Measurements from ENCODE around the gene KCNH5.

GRCh38 chr14:62956413-62956812 is 88.8 kb downstream of the KCNH5 start:
- TF ChIP-seq RCOR1 (IDR thresholded peaks at IDR 0.05; ENCODE audit: low read length) (no peak), NRF1 (IDR thresholded peaks at IDR 0.05; ENCODE audit: low read depth, low read length) (no peak), YY1 (IDR thresholded peaks at IDR 0.05; ENCODE audit: low read depth) (no peak), TAF1 (IDR thresholded peaks at IDR 0.05; ENCODE audit: borderline replicate concordance, low read depth, low read length) (no peak), MAX (IDR thresholded peaks at IDR 0.05; ENCODE audit: low read depth) (no peak), ZBTB33 (IDR thresholded peaks at IDR 0.05; ENCODE audit: borderline replicate concordance, low read depth) (no peak), JUND (IDR thresholded peaks at IDR 0.05) (peak; percentile 51)
- TF ChIP-seq, protein P1, sequence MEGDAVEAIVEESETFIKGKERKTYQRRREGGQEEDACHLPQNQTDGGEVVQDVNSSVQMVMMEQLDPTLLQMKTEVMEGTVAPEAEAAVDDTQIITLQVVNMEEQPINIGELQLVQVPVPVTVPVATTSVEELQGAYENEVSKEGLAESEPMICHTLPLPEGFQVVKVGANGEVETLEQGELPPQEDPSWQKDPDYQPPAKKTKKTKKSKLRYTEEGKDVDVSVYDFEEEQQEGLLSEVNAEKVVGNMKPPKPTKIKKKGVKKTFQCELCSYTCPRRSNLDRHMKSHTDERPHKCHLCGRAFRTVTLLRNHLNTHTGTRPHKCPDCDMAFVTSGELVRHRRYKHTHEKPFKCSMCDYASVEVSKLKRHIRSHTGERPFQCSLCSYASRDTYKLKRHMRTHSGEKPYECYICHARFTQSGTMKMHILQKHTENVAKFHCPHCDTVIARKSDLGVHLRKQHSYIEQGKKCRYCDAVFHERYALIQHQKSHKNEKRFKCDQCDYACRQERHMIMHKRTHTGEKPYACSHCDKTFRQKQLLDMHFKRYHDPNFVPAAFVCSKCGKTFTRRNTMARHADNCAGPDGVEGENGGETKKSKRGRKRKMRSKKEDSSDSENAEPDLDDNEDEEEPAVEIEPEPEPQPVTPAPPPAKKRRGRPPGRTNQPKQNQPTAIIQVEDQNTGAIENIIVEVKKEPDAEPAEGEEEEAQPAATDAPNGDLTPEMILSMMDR (IDR thresholded peaks at IDR 0.05) = no peak
- TF ChIP-seq, protein P2, sequence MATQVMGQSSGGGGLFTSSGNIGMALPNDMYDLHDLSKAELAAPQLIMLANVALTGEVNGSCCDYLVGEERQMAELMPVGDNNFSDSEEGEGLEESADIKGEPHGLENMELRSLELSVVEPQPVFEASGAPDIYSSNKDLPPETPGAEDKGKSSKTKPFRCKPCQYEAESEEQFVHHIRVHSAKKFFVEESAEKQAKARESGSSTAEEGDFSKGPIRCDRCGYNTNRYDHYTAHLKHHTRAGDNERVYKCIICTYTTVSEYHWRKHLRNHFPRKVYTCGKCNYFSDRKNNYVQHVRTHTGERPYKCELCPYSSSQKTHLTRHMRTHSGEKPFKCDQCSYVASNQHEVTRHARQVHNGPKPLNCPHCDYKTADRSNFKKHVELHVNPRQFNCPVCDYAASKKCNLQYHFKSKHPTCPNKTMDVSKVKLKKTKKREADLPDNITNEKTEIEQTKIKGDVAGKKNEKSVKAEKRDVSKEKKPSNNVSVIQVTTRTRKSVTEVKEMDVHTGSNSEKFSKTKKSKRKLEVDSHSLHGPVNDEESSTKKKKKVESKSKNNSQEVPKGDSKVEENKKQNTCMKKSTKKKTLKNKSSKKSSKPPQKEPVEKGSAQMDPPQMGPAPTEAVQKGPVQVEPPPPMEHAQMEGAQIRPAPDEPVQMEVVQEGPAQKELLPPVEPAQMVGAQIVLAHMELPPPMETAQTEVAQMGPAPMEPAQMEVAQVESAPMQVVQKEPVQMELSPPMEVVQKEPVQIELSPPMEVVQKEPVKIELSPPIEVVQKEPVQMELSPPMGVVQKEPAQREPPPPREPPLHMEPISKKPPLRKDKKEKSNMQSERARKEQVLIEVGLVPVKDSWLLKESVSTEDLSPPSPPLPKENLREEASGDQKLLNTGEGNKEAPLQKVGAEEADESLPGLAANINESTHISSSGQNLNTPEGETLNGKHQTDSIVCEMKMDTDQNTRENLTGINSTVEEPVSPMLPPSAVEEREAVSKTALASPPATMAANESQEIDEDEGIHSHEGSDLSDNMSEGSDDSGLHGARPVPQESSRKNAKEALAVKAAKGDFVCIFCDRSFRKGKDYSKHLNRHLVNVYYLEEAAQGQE (IDR thresholded peaks at IDR 0.05; ENCODE audit: low read depth, low read length) = no peak

All from SK-N-SH (cell line).